ENCODE results near the gene DUSP12.

Gene DUSP12

DNA sequence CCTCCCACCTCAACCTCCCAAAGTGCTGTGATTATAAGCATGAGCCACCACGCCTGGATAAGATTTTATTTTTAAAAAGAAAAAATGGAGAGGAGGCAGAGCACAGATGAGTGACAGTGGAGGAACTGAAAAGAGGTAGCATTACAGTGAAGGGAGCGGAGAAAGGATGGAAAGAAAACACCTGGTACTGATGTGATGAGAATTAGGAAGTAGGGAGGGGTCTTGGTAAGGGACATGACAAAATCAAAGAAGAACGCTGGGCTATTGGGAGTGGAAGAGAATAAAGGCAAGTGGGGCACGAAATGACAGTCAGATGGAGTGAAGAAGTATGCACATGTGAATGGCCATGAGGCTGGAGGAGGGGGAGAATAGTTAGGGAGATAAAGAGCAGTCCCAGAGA, 40.2 kb upstream of the DUSP12 start:
- TF ChIP-seq, protein P1, sequence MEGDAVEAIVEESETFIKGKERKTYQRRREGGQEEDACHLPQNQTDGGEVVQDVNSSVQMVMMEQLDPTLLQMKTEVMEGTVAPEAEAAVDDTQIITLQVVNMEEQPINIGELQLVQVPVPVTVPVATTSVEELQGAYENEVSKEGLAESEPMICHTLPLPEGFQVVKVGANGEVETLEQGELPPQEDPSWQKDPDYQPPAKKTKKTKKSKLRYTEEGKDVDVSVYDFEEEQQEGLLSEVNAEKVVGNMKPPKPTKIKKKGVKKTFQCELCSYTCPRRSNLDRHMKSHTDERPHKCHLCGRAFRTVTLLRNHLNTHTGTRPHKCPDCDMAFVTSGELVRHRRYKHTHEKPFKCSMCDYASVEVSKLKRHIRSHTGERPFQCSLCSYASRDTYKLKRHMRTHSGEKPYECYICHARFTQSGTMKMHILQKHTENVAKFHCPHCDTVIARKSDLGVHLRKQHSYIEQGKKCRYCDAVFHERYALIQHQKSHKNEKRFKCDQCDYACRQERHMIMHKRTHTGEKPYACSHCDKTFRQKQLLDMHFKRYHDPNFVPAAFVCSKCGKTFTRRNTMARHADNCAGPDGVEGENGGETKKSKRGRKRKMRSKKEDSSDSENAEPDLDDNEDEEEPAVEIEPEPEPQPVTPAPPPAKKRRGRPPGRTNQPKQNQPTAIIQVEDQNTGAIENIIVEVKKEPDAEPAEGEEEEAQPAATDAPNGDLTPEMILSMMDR (conservative IDR thresholded peaks at IDR 0.05; ENCODE audit: control insufficient read depth, insufficient read depth, low read depth, low read length) = no peak
- no peak for DNase-seq (ENCODE audit: low read depth)
- H3K4me3 ChIP-seq (ENCODE audit: control insufficient read depth, low read depth, low read length) = no peak overlapping the region

DNA sequence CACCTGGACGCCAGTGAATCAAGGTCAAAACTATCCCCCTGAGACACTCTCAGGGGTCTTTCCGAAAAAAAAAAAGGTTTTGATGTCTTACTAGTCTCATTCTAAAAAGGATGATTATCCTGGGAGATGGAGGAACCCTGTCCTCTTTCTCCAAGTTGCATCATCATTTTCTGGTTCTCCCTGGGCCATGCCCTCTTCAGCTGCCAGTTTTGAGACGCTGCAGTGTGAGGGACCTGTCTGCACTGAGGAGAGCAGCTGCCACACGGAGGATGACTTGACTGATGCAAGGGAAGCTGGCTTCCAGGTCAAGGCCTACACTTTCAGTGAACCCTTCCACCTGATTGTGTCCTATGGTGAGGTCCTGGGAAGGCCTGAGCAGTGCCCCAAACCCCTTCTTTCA, 39.0 kb upstream of the DUSP12 start:
- TF ChIP-seq, protein P1 (conservative IDR thresholded peaks at IDR 0.05; ENCODE audit: control insufficient read depth, insufficient read depth, low read depth, low read length) = no peak
- no peak for DNase-seq (ENCODE audit: low read depth)
- H3K4me3 ChIP-seq (ENCODE audit: control insufficient read depth, low read depth, low read length) = no peak overlapping the region

DNA sequence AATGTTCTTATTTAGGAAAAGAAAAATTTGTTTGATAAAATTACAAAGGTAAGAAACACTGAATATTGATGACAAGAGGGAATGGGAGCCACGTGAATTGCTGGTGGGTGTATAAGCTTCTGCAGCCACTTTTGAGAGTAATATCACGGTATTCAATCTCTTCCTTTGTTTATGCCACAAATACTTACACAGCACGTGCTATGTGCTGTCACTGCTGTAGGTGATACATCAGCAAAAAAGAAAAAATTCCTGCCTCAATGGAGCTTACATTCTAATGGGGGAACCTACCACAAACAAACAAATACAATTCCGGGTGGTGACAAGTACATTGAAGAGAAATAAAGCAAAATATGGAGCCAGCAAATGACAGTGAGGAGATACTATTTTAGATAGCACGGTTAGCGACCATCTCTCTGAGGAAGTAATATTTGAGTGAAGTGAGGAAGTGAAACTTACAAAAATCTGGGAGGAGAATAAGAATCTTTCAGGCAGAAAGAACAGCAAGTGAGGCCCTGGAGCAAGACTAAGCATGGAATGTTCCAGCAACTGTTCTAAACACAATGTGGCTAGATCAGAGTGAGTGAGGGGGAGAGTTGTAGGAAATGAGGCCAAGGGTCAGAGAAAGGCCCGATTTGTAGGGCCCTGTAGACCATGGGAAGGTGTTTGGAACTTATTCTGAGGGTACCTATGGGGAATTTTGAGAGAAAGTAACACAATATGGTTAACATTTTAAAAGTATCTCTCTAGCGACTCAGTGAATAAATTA, 30.8 kb upstream of the DUSP12 start:
- DNase-seq (ENCODE audit: low read depth) = no peak
- TF ChIP-seq, protein P1 (conservative IDR thresholded peaks at IDR 0.05; ENCODE audit: control insufficient read depth, insufficient read depth, low read depth, low read length) = no peak
- no peak overlapping the region for H3K4me3 ChIP-seq (ENCODE audit: control insufficient read depth, low read depth, low read length)

GRCh38 chr1:161719325-161719611, 30.3 kb upstream of the DUSP12 start:
- TF ChIP-seq, protein P1 (conservative IDR thresholded peaks at IDR 0.05; ENCODE audit: control insufficient read depth, insufficient read depth, low read depth, low read length) = no peak
- H3K4me3 ChIP-seq (ENCODE audit: control insufficient read depth, low read depth, low read length) = no peak overlapping the region
- DNase-seq (ENCODE audit: low read depth) = no peak

- DNase-seq (ENCODE audit: low read depth) = no peak
- TF ChIP-seq, protein P1 (conservative IDR thresholded peaks at IDR 0.05; ENCODE audit: control insufficient read depth, insufficient read depth, low read depth, low read length) = no peak
- H3K4me3 ChIP-seq (ENCODE audit: control insufficient read depth, low read depth, low read length) = no peak overlapping the region
These were observed 29.2 kb upstream of the DUSP12 start for GRCh38 chr1:161720422-161720821.

DNA sequence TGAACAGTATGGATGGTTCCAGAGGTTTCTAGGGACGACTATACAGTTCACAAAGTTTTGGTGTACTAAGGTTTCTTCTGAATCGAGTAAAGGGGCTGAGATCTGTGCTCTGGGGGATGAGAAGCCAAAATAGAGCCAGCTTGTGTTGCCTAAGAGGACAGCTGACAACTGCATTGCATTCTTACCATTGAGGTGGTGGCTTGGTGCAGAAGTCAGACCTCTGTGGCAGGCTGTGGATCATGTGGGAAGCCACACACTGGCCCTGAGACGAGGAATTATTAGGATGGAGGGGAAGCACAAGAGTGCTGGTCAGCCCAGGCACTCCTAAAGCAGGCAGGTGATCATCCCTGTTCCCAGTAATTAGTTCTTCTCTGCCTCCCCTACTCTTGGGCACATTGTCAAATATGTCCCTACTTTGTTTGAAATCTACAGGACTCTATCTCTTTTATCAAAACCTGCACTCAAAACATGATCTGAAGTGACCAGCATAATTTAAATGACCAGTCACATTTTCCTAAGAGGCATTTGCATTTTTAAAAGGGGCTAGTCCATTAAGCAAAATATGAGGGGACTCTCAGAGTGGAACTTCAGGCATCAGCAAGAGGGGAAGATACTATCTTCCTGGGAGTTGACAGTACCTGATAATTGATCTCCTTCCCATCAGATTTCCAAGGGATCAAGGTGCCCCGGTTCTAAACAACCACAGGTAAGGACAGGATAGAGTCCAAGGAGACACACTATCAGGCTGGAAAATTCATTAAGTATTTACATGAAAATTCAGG, 28.4 kb upstream of the DUSP12 start, which contains the start of gene FCRLB:
FCRLB (plus strand) TSS at position 589 of the 782 bp plus-strand sequence. CDS start 1,129 bp downstream, outside the sequence.
- TF ChIP-seq, protein P1 (conservative IDR thresholded peaks at IDR 0.05; ENCODE audit: control insufficient read depth, insufficient read depth, low read depth, low read length) = no peak
- DNase-seq (ENCODE audit: low read depth) = no peak
- no peak within 1 kb of the TSS for H3K4me3 ChIP-seq (ENCODE audit: control insufficient read depth, low read depth, low read length)
